ENCODE results near the gene ATP4A.

GRCh38 chr19:35542209-35542608 is 21.2 kb downstream of the ATP4A start:
- TF ChIP-seq CTCF (IDR thresholded peaks at IDR 0.05) (no peak), EZH2 (IDR thresholded peaks at IDR 0.05; ENCODE audit: borderline replicate concordance, insufficient read depth, low read depth, low read length, poor library complexity, severe bottlenecking) (no peak)

All from B cell (primary cell).